Peyer's patch (tissue), 4 donors: ENCODE data around the gene IGFBPL1. TPM values are rescaled to one million over a fixed set of nuclear protein-coding genes. Genes with fewer than 3 reads are reported as not detected.
A peak's percentile ranks its signal among the peaks of the same experiment; 100 is the strongest.

ENCODE experiments used
- DNase-seq, 3 donors: peaks; one replicate each; pipeline ENCODE4 v3.0.0-alpha.2; 2017 to 2019
- H3K27ac ChIP-seq, 4 donors: fragments of 200-600 bp; sonication (generic); one replicate each; pipeline ENCODE4 v1.5.1; 2016 to 2019
- H3K27me3 ChIP-seq, 2 donors: fragments of 200-600 bp; sonication (generic); one replicate each; pipeline ENCODE4 v1.5.1; 2019
- H3K36me3 ChIP-seq, 3 donors: fragments of 200-600 bp; sonication (generic); one replicate each; pipeline ENCODE4 v1.5.1; 2016 to 2019
- H3K4me1 ChIP-seq, 4 donors: fragments of 200-600 bp; sonication (generic); one replicate each; pipeline ENCODE4 v1.5.1; 2016 to 2019
- H3K4me3 ChIP-seq, 4 donors: fragments of 200-600 bp; sonication (generic); 1 replicate in 3 of 4; 2 replicates in 1 of 4; pipeline ENCODE4 v1.5.1; 2016 to 2019; ENCODE audit warnings: mild to moderate bottlenecking in 1 of 4
- H3K9me3 ChIP-seq, 4 donors: fragments of 200-600 bp; sonication (generic); one replicate each; pipeline ENCODE4 v1.5.1; 2016 to 2019; ENCODE audit warnings: mild to moderate bottlenecking in 1 of 4
- POLR2A ChIP-seq, 2 donors: fragments of 450-650 bp; IDR thresholded peaks; one replicate each; pipeline ENCODE4 v1.5.1; 2017; ENCODE audit warnings: antibody characterized with exemption in 2 of 2, mild to moderate bottlenecking in 2 of 2, moderate library complexity in 2 of 2
- total RNA-seq, 4 donors: library from RNA; depleted of rRNA; stranded (reverse); fragments of >200 nt; gene quantifications; one replicate each; pipeline ENCODE4 v1.1.0, GENCODE V29; 2016
- TF ChIP-seq, protein P1 (sequence below), 6 experiments: fragments of 450-650 bp in 4 of 6; fragments of 200-600 bp in 2 of 6; sonication (generic) in 1 of 6; IDR thresholded peaks; one replicate each; pipeline ENCODE4 v1.5.1; 2017 to 2019; ENCODE audit warnings: antibody characterized with exemption in 6 of 6, mild to moderate bottlenecking in 3 of 6, moderate library complexity in 1 of 6

IGFBPL1 gene
- total RNA-seq, 4 donors from 2014 or later, result 1.2 to 1.4 TPM; not detected in 2

DNA sequence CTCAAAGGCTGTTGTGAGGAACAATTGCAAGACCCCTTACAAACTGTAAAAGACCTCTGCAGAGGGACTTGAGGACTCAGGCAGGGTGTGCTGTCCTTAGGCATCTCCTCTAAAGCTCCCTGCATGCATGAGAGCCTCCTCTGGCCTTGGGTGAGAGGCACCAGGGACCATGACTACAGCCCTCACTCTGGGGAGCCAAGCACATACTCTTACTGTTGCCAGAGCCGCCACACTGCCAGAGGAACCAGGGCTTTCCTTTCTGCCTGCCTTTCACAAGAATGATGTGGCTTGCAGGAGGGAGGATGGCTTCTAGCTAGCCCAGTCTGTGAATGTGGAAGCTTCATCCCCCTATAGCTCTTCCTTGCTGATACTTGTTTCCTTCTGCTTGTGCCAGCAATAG lies 5.9 kb downstream of the IGFBPL1 start:
- H3K9me3 ChIP-seq, result no peaks in the 10 kb centered on the region
- H3K27ac ChIP-seq, result no peak overlapping the region
- TF ChIP-seq, protein P1, sequence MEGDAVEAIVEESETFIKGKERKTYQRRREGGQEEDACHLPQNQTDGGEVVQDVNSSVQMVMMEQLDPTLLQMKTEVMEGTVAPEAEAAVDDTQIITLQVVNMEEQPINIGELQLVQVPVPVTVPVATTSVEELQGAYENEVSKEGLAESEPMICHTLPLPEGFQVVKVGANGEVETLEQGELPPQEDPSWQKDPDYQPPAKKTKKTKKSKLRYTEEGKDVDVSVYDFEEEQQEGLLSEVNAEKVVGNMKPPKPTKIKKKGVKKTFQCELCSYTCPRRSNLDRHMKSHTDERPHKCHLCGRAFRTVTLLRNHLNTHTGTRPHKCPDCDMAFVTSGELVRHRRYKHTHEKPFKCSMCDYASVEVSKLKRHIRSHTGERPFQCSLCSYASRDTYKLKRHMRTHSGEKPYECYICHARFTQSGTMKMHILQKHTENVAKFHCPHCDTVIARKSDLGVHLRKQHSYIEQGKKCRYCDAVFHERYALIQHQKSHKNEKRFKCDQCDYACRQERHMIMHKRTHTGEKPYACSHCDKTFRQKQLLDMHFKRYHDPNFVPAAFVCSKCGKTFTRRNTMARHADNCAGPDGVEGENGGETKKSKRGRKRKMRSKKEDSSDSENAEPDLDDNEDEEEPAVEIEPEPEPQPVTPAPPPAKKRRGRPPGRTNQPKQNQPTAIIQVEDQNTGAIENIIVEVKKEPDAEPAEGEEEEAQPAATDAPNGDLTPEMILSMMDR (IDR thresholded peaks at IDR 0.05), result no peak
- no peak for TF ChIP-seq POLR2A (IDR thresholded peaks at IDR 0.05)
- H3K36me3 ChIP-seq, result no peaks in the 10 kb centered on the region
- no peak overlapping the region for H3K4me3 ChIP-seq
- no peaks in the 10 kb centered on the region for H3K27me3 ChIP-seq
- no peak for DNase-seq
- H3K4me1 ChIP-seq, result no peaks in the 10 kb centered on the region

DNA sequence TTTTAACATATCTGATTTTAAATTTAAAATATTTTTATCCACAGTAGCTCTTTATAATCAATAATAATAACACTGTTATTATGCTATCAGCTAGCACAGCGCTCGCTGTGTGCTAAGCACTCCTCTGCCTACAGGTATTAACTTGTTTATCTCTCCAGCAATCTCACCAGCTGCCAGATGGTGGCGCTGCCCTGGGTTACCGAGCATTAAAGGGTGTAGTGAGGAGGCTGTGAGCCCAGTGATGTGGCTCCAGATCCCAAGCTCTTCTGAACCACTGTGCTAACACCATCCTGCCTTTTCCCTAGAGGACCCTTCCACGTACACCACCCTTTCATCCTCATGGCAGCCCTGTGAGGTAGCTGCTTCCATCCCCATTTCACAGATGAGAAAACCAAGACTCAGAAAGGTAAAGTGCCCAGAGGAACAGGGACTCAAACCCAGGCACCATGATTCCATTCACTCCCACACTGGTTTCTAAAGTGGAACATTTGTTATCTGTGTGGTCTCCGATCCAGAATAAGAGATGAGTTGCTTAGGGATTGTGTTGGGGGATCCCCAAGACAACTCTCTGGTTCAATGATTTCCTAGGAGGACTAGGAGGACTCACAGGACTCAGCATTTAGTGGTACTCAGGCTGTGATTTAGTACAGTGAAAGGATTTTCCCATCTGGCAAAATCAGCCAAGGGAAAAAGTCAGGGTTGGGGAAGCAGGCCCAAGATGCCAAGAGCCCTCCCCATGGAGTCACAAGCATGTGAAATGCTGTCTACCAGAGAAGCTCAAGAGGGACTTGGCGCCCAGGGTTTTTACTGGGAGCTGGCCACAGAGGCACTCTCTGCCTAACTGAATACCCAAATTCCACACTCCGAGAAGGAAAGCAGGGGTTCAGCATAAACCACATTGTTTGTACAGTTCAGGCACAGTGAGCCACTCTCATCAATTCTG lies 7.0 kb downstream of the IGFBPL1 start:
- H3K36me3 ChIP-seq, result no peaks in the 10 kb centered on the region
- DNase-seq, result no peak
- H3K27ac ChIP-seq, result no peak overlapping the region
- no peak for TF ChIP-seq POLR2A (IDR thresholded peaks at IDR 0.05)
- TF ChIP-seq, protein P1 (IDR thresholded peaks at IDR 0.05), result peak in 2 of 6 experiments; percentile 31
- no peaks in the 10 kb centered on the region for H3K27me3 ChIP-seq
- H3K9me3 ChIP-seq, result no peaks in the 10 kb centered on the region
- no peak overlapping the region for H3K4me3 ChIP-seq
- no peaks in the 10 kb centered on the region for H3K4me1 ChIP-seq

DNA sequence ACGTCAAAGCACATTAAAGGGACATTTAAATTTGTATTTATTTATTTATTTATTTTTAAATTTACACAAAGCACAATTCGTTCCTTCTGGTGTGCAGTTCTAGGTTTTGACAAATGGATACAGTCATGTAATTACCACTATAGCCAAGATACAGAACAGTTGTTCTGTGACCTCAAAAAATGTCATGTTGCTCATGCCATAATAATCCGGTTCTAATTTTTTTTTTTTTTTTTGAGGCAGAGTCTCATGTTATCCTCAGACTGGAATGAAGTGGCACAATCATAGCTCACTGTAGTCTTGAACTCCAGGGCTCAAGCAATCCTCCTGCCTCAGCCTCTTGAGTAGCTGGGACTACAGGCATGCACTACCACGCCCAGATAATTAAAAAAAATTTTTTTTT lies 7.8 kb downstream of the IGFBPL1 start:
- Histone ChIP-seq H3K9me3 (no peaks in the 10 kb centered on the region), H3K27ac (no peak overlapping the region), H3K4me3 (no peak overlapping the region), H3K4me1 (no peaks in the 10 kb centered on the region), H3K27me3 (no peaks in the 10 kb centered on the region), H3K36me3 (no peaks in the 10 kb centered on the region)
- no peak for DNase-seq
- TF ChIP-seq POLR2A (IDR thresholded peaks at IDR 0.05), result no peak
- TF ChIP-seq, protein P1 (IDR thresholded peaks at IDR 0.05), result no peak

DNA sequence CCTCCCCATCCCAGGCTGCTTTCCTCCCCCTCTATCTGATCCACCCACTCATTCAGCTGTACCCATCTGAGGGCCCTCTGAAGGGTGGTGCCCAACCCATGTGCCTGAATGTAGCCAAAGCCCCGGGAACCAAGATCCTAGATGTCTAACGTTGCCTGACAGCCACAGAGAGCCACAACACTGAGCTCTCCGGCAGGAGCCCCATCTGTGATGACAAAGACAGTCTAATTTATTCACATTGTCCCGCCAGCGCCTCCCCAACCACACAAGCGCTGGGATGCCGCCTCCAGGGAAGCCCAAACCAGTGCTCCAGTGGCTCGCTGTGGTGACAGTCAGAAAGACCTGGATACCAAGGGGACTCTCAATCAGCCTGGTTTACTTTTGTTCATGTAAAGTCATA lies 8.4 kb downstream of the IGFBPL1 start:
- DNase-seq, result no peak
- no peaks in the 10 kb centered on the region for H3K4me1 ChIP-seq
- H3K27ac ChIP-seq, result no peak overlapping the region
- no peaks in the 10 kb centered on the region for H3K9me3 ChIP-seq
- H3K27me3 ChIP-seq, result no peaks in the 10 kb centered on the region
- TF ChIP-seq, protein P1 (IDR thresholded peaks at IDR 0.05), result no peak
- TF ChIP-seq POLR2A (IDR thresholded peaks at IDR 0.05), result no peak
- H3K36me3 ChIP-seq, result no peaks in the 10 kb centered on the region
- no peak overlapping the region for H3K4me3 ChIP-seq

DNA sequence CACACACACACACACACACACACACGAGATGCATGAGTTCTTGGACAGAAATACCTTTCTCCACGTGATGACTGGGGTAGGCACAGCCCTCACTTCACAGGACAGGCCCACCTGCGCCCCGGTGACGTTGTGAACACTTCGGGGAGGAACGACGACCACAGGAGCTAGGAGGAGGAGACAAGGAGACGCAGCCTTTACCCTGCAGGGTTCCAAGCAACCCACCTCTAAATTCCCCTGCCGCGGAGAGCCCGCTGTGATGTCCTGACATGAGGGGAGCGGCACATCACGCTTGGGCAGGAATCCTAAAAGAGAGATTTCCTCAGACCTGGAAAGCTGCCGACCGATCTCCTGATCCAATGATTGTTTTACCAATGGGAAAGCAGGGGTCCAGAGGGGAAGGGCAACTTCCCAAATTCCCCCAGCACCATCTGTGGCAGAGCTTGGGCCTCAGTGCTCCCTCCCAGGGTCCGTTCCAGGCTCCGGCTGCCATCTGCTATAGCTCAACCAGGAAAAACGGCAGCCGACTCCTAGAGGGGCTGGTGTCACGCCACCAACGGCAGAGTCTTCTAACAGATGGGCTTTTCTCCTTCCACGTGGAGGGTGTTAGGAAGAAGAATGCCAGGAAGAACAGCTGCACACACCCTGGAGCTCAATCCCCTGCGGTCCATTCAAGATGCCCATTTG lies 10.1 kb downstream of the IGFBPL1 start:
- Histone ChIP-seq H3K4me1 (no peaks in the 10 kb centered on the region), H3K9me3 (no peaks in the 10 kb centered on the region), H3K36me3 (no peaks in the 10 kb centered on the region), H3K4me3 (no peak overlapping the region), H3K27ac (no peak overlapping the region), H3K27me3 (no peaks in the 10 kb centered on the region)
- TF ChIP-seq, protein P1 (IDR thresholded peaks at IDR 0.05), result no peak
- TF ChIP-seq POLR2A (IDR thresholded peaks at IDR 0.05), result no peak
- DNase-seq, result no peak
